Endothelial cell of umbilical vein (primary cell): ENCODE data around the gene PCGF1. TPM values are rescaled to one million over a fixed set of nuclear protein-coding genes. Genes with fewer than 3 reads are reported as not detected.
A peak's percentile ranks its signal among the peaks of the same experiment; 100 is the strongest.

Experiments
- BruUV-seq: library from RNA; stranded (reverse); fragments of 400-500 nt; replicated peaks from 2 replicates; lab custom pipeline; 2021; lab: Mats Ljungman, UMichigan
- CTCF ChIA-PET: fragments of 300-600, 350-600 bp; sonication (Branson Sonifier 250); formaldehyde crosslinking; loops from one replicate; lab custom pipeline; 2021; ENCODE audit warnings: antibody characterized with exemption, inconsistent platforms; lab: Charles Lee
- POLR2A ChIA-PET: fragments of 300-600, 350-600 bp; sonication (Branson Sonifier 250); formaldehyde crosslinking; loops from one replicate; lab custom pipeline; 2021; ENCODE audit warnings: antibody characterized with exemption, inconsistent platforms; lab: Charles Lee
- DNase-seq: peaks from one replicate; pipeline ENCODE4 v3.0.0-alpha.2; 2011; ENCODE audit warnings: low read depth, low spot score
- FAIRE-seq: peaks from 2 replicates; lab custom pipeline; 2011; peaks lifted over from hg19 to GRCh38; lab: Jason Lieb, UNC
- H2AFZ ChIP-seq: 2 replicates; pipeline ENCODE4 v1.6.0; 2012; ENCODE audit warnings: low read depth, low read length, control low read depth, inconsistent platforms
- H3K27ac ChIP-seq: 2 replicates; pipeline ENCODE4 v1.5.1; 2011; ENCODE audit warnings: low read depth, mild to moderate bottlenecking, control low read depth, low read length, moderate library complexity; ENCODE audit not compliant: insufficient read depth
- H3K27me3 ChIP-seq, 2 experiments: 2 replicates each; pipeline versions ENCODE4 v1.6.0 to v1.6.1; 2011; ENCODE audit warnings: low read length in 2 of 2, mixed read lengths in 1 of 2; ENCODE audit not compliant: control insufficient read depth in 2 of 2, insufficient read depth in 2 of 2
- H3K36me3 ChIP-seq, 2 experiments: 2 replicates in 1 of 2; 3 replicates in 1 of 2; pipeline ENCODE4 v1.5.1; 2011; ENCODE audit warnings: low read length in 2 of 2, mild to moderate bottlenecking in 1 of 2, moderate library complexity in 1 of 2; ENCODE audit not compliant: control insufficient read depth in 2 of 2, insufficient read depth in 2 of 2; ENCODE audit errors: extremely low read depth in 1 of 2
- H3K4me1 ChIP-seq: 3 replicates; pipeline ENCODE4 v1.5.1; 2011; ENCODE audit warnings: mild to moderate bottlenecking, low read length; ENCODE audit not compliant: control insufficient read depth, insufficient read depth; ENCODE audit errors: extremely low read depth
- H3K4me2 ChIP-seq: 2 replicates; pipeline ENCODE4 v1.6.1; 2011; ENCODE audit warnings: low read length, control low read depth, mixed read lengths; ENCODE audit not compliant: insufficient read depth
- H3K4me3 ChIP-seq, 3 experiments: fragments of 200-600 bp in 1 of 3; sonication (generic), shearing (Covaris generic) in 1 of 3; replicated peaks in 1 of 3; 2 replicates each; pipeline ENCODE4 v1.5.1; 2011 to 2016; ENCODE audit warnings: control low read depth in 3 of 3, low read length in 3 of 3, mild to moderate bottlenecking in 2 of 3, inconsistent platforms in 1 of 3, low read depth in 1 of 3, moderate library complexity in 1 of 3; ENCODE audit not compliant: insufficient read depth in 1 of 3
- H3K79me2 ChIP-seq: 2 replicates; pipeline ENCODE4 v1.6.0; 2012; ENCODE audit warnings: low read length, inconsistent platforms; ENCODE audit not compliant: control insufficient read depth, insufficient read depth
- H3K9ac ChIP-seq: replicated peaks from 2 replicates; pipeline ENCODE3; 2011; ENCODE audit warnings: low read length, control low read depth; ENCODE audit not compliant: insufficient read depth; ENCODE audit errors: extremely low read depth
- H3K9me1 ChIP-seq: replicated peaks from 3 replicates; pipeline ENCODE4 v1.6.0; 2011; ENCODE audit warnings: mild to moderate bottlenecking, low read length; ENCODE audit not compliant: control insufficient read depth, insufficient read depth; ENCODE audit errors: extremely low read depth
- H3K9me3 ChIP-seq: replicated peaks from 2 replicates; pipeline ENCODE4 v1.5.1; 2012; ENCODE audit warnings: low read length, inconsistent platforms; ENCODE audit not compliant: control insufficient read depth, insufficient read depth
- H4K20me1 ChIP-seq: replicated peaks from 2 replicates; pipeline ENCODE3; 2011; ENCODE audit warnings: mild to moderate bottlenecking, low read length; ENCODE audit not compliant: control insufficient read depth, insufficient read depth; ENCODE audit errors: extremely low read depth
- CTCF ChIP-seq, 2 donors: IDR thresholded peaks; 1 replicate in 1 of 2; 2 replicates in 1 of 2; pipeline ENCODE4 v1.5.1; 2011; ENCODE audit warnings: low read length in 2 of 2, mild to moderate bottlenecking in 2 of 2, moderate library complexity in 2 of 2, control low read depth in 1 of 2, inconsistent platforms in 1 of 2, low read depth in 1 of 2; ENCODE audit not compliant: insufficient read depth in 1 of 2; ENCODE audit errors: extremely low read depth in 1 of 2
- EZH2 ChIP-seq: IDR thresholded peaks from 2 replicates; pipeline ENCODE4 v1.6.1; 2012; ENCODE audit warnings: borderline replicate concordance, low read depth, mild to moderate bottlenecking, moderate library complexity, low read length, inconsistent platforms; ENCODE audit not compliant: severe bottlenecking
- FOS ChIP-seq: IDR thresholded peaks from 2 replicates; pipeline ENCODE4 v1.6.1; 2011; ENCODE audit warnings: mild to moderate bottlenecking, low read length, moderate library complexity, borderline replicate concordance; ENCODE audit not compliant: insufficient read depth
- GATA2 ChIP-seq: IDR thresholded peaks from 2 replicates; pipeline ENCODE4 v1.7.0; 2011; ENCODE audit warnings: low read depth, mild to moderate bottlenecking, moderate library complexity, mixed read lengths, low read length; ENCODE audit not compliant: insufficient read length, insufficient read depth
- JUN ChIP-seq: IDR thresholded peaks from 2 replicates; pipeline ENCODE4 v1.6.1; 2011; ENCODE audit warnings: borderline replicate concordance, low read depth; ENCODE audit not compliant: insufficient read length, insufficient read depth
- MAX ChIP-seq: IDR thresholded peaks from 2 replicates; pipeline ENCODE4 v1.6.1; 2011; ENCODE audit not compliant: insufficient read depth, insufficient read length
- MYC ChIP-seq: IDR thresholded peaks from one replicate; pipeline ENCODE4 v1.6.1; 2011; ENCODE audit warnings: mild to moderate bottlenecking, low read depth, low read length
- POLR2A ChIP-seq: IDR thresholded peaks from 2 replicates; pipeline ENCODE4 v1.6.1; 2012; ENCODE audit warnings: low read depth, mild to moderate bottlenecking, control low read depth, low read length
- POLR2AphosphoS5 ChIP-seq: IDR thresholded peaks from 2 replicates; pipeline ENCODE4 v1.6.1; 2012; ENCODE audit warnings: low read depth, mild to moderate bottlenecking, control low read depth, low read length, moderate library complexity; ENCODE audit not compliant: insufficient read depth
- dilution Hi-C: fragments of 300-500 bp; cut with MboI; formaldehyde crosslinking; loops from one replicate; pipeline ENCODE4 v1.15.0; 2019; ENCODE audit warnings: low sequenced_read_pairs; ENCODE audit not compliant: extremely low pct_ligation_motif_present
- intact Hi-C: fragments of 100-400 bp; cut with micrococcal nuclease; formaldehyde crosslinking; loops from one replicate; pipeline ENCODE4 v1.10.0; 2022
- polyA plus RNA-seq, 4 experiments: library from polyadenylated mRNA; depleted of rRNA in 3 of 4; stranded (reverse) in 3 of 4; unstranded in 1 of 4; fragments of >200 nt; gene quantifications; 2 replicates each; pipeline versions ENCODE4 v1.2.1 to v1.2.3, GENCODE V29; 2011 to 2012; ENCODE audit warnings: missing spikeins in 1 of 4
- total RNA-seq: library from RNA; stranded (reverse); gene quantifications from 2 replicates; pipeline ENCODE4 v1.2.3, GENCODE V29; 2021

The PCGF1 gene
- total and polyA plus RNA-seq, 2 donors (not counting 3 experiments of a cell fraction or from before 2014, with no cell fraction given), result 17.4 to 19.2 TPM

- H3K9ac ChIP-seq, result no peak overlapping the region
- H3K4me3 ChIP-seq, result peak overlapping the region in 2 of 3 experiments; percentile 79 to 84
- dilution Hi-C loops, result no loop called here
- intact Hi-C loops, result loop anchor here (2.0 kb wide), 1 partner anchor 49 kb away; the partner anchor contains the start of gene PCGF1
- peak overlapping the region; percentile 69 for H3K4me2 ChIP-seq
- H3K79me2 ChIP-seq, result no peaks in the 10 kb centered on the region
- peaks cover 0 to 4% of the 10 kb centered on the region in 2 experiments for H3K36me3 ChIP-seq
- TF ChIP-seq JUN (no peak), POLR2AphosphoS5 (no peak), EZH2 (no peak), POLR2A (no peak), MAX (no peak), FOS (no peak), GATA2 (no peak), MYC (no peak), CTCF (IDR thresholded peaks at IDR 0.05; ENCODE audit: extremely low read depth in 1 of 2, insufficient read depth in 1 of 2, low read depth in 1 of 2, low read length in 2 of 2) (no peak)
- H3K9me3 ChIP-seq, result no peaks in the 10 kb centered on the region
- H3K27me3 ChIP-seq, result peaks cover 0 to 2% of the 10 kb centered on the region in 2 experiments
- no peak for FAIRE-seq
- H3K9me1 ChIP-seq, result no peaks in the 10 kb centered on the region
- DNase-seq, result no peak
- BruUV-seq, result no TSS peak
- ChIA-PET POLR2A (no interaction called here), CTCF (interaction anchor here (1.9 kb wide), 2 partner anchors 30 to 32 kb away, joined by 5 to 6 read pairs; no protein-coding TSS in a partner anchor)
- H3K4me1 ChIP-seq, result peaks cover 6% of the 10 kb centered on the region
- no peak overlapping the region for H2AFZ ChIP-seq
- H4K20me1 ChIP-seq, result no peaks in the 10 kb centered on the region
- H3K27ac ChIP-seq, result no peak overlapping the region
These were observed 48.2 kb upstream of the PCGF1 start for GRCh38 chr2:74555610-74556103.
